GM10266 (cell line): ENCODE measurements around the gene CFAP410.

Experiments
- DNase-seq: peaks from one replicate; pipeline ENCODE4 v3.0.0; 2012; ENCODE audit errors: extremely low spot score
- TF ChIP-seq, protein P1 (sequence below): IDR thresholded peaks from 2 replicates; pipeline ENCODE4 v1.5.1; 2012; ENCODE audit warnings: mild to moderate bottlenecking, low read depth; ENCODE audit not compliant: control insufficient read depth, insufficient read depth; ENCODE audit errors: missing control alignments

CFAP410 gene

DNA sequence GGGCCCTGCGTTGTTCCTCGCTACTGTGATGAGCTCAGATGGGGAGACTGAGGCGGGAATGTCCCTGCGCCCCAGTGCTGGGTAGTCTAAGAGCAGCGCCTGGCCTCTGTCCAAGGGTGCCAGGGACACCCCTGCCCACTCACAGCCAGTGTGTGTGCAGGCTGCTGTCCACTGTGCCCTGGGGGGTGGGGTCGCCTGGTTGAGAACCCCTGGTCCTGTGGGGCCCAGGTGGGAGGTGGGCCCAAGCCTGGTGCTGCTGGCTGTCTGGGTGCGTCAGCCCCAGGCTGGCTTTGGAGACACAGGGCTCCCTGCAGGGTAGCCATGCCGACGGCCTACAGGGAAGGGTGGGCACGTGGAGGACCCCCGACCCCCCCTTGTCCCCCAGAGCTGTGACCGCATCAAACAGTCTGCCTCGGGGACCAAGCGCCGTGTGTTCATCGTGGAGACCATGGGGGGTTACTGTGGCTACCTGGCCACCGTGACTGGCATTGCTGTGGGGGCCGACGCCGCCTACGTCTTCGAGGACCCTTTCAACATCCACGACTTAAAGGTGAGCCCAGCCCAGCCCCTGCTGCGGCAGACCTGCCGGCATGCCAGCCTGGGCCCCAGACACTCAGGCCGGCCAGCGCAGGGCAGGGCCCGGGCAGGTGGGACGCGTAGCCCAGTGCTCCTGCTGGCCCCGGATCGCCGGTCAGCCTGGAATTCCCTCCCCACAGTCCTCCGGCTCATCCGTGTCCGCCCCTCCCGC, 14.9 kb downstream of the CFAP410 start:
- TF ChIP-seq, protein P1, sequence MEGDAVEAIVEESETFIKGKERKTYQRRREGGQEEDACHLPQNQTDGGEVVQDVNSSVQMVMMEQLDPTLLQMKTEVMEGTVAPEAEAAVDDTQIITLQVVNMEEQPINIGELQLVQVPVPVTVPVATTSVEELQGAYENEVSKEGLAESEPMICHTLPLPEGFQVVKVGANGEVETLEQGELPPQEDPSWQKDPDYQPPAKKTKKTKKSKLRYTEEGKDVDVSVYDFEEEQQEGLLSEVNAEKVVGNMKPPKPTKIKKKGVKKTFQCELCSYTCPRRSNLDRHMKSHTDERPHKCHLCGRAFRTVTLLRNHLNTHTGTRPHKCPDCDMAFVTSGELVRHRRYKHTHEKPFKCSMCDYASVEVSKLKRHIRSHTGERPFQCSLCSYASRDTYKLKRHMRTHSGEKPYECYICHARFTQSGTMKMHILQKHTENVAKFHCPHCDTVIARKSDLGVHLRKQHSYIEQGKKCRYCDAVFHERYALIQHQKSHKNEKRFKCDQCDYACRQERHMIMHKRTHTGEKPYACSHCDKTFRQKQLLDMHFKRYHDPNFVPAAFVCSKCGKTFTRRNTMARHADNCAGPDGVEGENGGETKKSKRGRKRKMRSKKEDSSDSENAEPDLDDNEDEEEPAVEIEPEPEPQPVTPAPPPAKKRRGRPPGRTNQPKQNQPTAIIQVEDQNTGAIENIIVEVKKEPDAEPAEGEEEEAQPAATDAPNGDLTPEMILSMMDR = no peak
- no peak for DNase-seq

DNA sequence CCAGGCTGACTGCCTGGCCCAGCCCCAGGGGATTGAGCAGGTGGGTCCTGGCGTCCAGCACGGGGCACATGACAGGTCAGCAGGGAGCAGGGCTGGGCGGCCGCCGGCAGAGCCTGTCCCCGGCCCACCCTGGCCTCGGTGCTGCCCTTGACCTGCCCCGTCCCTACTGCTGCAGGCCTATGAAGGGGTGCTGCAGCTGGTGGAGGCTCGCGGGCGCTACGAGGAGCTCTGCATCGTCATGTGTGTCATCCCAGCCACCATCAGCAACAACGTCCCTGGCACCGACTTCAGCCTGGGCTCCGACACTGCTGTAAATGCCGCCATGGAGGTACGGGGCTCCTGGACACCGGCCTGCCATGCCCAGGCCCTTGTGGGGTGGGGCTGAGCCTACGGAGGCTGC, 15.6 kb downstream of the CFAP410 start:
- TF ChIP-seq, protein P1 = no peak
- DNase-seq = no peak

DNA sequence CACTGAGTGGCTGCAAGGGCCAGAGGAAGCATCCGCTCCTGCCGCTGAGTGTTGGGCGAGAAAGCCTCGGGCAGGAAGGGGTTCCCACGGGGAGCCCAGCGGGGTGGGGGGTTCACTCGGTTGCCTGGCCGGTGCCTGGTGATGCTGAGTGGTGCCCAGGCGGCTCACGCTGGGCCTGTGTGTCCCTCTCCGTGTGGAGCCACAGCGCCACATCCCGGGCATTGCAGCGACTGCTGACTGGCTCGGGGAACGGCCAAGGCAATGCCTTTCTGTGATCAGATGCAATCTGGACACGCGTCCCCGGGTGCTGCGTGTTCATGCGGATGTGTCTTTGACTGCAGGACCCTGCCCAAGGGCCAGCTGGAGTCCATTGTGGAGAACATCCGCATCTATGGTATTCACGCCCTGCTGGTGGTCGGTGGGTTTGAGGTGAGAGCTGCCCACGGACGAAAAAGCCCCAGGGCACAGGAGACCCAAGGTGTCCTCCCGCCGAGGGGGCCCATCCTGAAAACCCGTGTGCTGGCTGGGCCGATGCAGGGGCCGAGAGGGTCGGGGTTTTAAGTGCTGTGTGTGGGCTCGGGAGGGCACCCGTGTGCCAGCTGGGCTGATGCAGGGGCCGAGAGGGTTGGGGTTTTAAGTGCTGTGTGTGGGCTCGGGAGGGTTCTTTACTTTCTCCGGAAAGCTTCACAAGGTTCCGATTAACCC, 16.4 kb downstream of the CFAP410 start:
- no peak for DNase-seq
- TF ChIP-seq, protein P1 = no peak

DNA sequence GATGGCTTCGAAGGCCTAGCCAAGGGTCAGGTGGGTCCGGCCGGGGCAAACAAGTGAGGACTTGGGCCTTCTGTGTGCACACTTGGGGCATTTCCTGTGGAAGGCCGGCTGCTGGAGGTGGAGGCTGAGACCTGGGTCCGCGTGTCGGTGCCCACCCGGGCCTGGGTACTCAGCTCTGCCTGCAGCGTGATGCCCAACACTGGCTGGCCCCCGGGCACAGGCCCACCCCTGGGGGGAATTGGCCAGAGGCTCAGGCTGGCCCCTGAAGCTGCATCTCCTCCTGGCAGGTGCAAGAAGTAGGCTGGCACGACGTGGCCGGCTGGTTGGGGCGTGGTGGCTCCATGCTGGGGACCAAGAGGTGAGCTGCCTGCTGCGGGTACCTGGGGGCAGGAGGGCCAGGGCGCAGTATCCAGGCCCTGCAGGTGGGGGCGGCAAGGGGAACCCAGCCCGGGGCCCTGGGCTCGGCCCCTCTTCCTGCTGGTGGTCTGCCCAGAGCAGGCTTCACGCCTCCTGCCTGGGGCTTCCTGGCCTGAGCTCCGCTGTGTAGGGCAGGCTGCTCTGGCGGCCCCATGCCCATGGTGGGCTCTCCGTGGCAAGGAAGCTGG, 17.2 kb downstream of the CFAP410 start:
- TF ChIP-seq, protein P1 = no peak
- DNase-seq = no peak

DNA sequence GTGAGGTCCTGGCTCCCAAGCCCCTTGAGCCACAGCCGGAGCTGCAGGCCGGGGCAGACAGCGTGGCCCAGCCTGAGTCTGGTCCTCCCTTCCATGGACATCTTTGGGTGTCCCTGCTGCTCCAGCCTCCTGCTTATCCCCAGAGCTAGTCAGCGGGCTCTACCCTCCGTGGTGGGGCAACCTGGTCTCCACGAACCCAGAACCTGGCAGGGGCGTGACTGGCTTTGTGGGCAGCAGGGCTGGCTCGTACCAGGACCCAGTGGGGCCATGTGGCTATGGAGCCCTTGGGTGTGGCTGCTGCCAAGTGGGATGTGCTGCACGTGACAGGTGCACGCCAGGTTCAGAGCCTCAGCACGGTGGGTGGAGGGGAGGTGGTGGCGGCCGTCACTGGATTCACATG, 18.3 kb downstream of the CFAP410 start:
- TF ChIP-seq, protein P1 = no peak
- DNase-seq = no peak

DNA sequence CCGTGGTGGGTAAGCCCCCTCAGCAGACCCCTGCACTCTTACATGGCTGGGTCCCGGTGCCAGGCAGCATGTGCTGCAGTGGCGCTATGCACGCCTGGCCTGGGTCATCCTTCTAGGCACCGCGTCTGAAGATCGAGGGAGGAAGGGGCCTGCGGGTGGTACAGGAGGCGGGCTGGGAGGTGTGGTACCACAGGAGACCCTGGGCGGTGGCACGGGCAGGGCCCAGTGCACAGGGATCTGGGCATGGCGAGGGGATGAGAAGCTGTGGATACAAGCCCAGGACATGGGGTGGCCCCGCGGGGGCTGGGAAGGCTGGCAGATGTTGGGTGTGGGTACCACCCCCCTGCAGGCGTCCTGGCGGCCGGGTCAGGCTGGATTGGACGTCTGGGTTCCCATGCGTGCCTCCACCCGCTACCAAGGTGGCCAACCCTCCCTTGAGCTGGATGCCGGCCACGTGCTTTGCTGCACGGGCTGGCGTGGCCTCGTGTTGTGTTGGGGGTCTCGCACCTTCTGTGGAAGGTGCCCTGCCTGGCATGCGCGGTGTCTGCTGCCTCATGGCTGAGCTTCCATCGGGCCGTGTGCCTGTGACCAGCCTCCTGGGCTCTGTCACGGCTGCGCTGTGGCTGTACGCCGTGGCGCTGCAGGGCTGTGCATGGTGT, 19.7 kb downstream of the CFAP410 start:
- DNase-seq = no peak
- TF ChIP-seq, protein P1 = no peak
